ENCODE results near the gene CCT5.

GRCh38 chr5:10219068-10219467 is 31.0 kb upstream of the CCT5 start:
- TF ChIP-seq CTCF (IDR thresholded peaks at IDR 0.05) (no peak), POLR2AphosphoS5 (IDR thresholded peaks at IDR 0.05) (no peak)
